Epithelial cell of esophagus (primary cell): ENCODE data around the gene SLC8B1.

Experiments used
- DNase-seq: peaks from one replicate; pipeline ENCODE4 v3.0.0; 2010; ENCODE audit warnings: low read depth
- H3K4me3 ChIP-seq: 2 replicates; pipeline ENCODE4 v1.5.1; 2011; ENCODE audit warnings: mild to moderate bottlenecking, low read length, control low read depth
- TF ChIP-seq, protein P1 (sequence below): IDR thresholded peaks from 2 replicates; pipeline ENCODE4 v1.5.1; 2011; ENCODE audit warnings: low read depth, mild to moderate bottlenecking, low read length, control low read depth, inconsistent platforms; ENCODE audit not compliant: insufficient read depth; ENCODE audit errors: missing control alignments

Gene SLC8B1

DNA sequence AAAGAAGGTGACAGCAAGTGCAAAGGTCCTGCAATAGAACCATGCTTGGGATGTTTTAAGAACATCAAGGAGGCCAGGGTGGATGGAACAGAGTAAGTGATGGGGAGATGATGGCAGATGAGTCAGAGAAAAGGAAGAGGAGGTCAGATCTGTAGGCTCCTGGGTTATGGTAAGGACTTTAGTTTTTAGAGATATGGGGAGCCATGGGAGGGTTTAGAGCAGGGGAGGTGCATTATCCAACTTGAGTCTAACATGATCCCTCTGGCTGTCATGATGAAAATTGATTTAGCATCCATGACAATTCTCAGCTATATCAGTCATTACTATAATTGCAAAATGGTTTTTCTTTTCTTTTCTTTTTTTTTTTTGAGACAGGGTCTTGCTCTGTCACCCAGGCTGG, 16.2 kb upstream of the SLC8B1 start:
- no peak for DNase-seq
- TF ChIP-seq, protein P1, sequence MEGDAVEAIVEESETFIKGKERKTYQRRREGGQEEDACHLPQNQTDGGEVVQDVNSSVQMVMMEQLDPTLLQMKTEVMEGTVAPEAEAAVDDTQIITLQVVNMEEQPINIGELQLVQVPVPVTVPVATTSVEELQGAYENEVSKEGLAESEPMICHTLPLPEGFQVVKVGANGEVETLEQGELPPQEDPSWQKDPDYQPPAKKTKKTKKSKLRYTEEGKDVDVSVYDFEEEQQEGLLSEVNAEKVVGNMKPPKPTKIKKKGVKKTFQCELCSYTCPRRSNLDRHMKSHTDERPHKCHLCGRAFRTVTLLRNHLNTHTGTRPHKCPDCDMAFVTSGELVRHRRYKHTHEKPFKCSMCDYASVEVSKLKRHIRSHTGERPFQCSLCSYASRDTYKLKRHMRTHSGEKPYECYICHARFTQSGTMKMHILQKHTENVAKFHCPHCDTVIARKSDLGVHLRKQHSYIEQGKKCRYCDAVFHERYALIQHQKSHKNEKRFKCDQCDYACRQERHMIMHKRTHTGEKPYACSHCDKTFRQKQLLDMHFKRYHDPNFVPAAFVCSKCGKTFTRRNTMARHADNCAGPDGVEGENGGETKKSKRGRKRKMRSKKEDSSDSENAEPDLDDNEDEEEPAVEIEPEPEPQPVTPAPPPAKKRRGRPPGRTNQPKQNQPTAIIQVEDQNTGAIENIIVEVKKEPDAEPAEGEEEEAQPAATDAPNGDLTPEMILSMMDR: no peak
- H3K4me3 ChIP-seq: no peak overlapping the region

GRCh38 chr12:113348849-113349536, 14.1 kb upstream of the SLC8B1 start:
- TF ChIP-seq, protein P1: no peak
- no peak overlapping the region for H3K4me3 ChIP-seq

DNA sequence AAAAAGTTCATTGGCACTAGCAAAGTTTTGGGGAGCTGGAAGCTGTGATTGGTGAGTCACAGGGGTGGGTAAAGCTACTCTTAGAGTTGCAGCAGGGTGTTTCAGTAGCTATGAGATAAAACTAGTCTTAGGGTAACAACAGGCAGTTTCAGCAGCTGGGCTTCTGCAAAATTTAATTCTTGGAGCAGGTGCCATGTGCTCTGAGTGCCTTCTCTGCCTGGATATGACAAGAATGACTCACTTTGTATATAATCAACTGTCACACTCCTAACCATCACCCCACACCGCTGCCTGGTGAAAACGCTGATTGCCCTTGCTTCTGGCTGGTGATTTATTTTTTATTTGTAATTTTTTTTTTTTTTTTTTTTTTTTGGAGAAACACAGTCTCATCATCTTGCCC, 13.0 kb upstream of the SLC8B1 start:
- TF ChIP-seq, protein P1: no peak
- DNase-seq: no peak
- no peak overlapping the region for H3K4me3 ChIP-seq

More at GRCh38 chr12:113348849-113349536, 14.1 kb upstream of the SLC8B1 start:
- DNase-seq: no peak

DNA sequence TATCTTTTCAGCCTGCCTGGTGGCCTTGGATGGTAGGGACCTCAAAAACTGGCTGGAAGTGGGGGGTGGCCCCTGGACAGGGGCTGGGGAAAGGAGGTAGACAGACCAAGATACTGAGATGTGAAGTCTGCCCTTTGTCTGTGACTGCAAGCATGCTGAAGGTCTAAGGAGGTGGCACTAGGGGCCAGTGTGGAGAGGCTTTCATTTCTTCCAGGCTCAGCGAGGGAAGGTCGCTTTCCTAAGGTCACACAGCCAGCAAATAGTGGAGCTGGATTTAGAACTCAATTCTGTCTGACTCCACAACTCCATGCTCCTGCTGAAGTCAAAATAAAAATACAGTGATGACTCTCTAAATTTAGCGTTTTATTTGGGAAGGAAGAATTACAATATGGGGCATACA, 12.2 kb upstream of the SLC8B1 start:
- TF ChIP-seq, protein P1: no peak
- H3K4me3 ChIP-seq: no peak overlapping the region
- DNase-seq: no peak

DNA sequence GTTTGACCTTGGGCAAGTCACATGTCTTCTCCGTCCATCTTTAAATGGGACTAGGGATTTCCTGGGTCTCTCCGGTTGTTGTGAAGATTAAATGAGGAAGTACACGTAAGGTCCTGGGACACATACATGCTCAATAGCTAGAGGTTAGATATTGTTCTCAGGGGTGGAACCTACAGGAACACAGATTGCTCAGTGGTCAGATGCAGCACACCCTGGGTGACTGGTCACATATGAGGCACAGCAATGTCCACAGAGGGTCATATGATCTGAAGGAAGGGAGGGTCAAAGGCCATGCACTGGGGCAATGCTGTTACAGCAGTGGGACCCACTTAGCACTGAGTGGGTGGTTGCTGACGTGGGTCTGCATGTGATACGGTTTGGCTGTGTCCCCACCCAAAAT, 11.4 kb upstream of the SLC8B1 start:
- TF ChIP-seq, protein P1: no peak
- H3K4me3 ChIP-seq: no peak overlapping the region
- DNase-seq: no peak

- H3K4me3 ChIP-seq: no peak overlapping the region
- no peak for DNase-seq
- TF ChIP-seq, protein P1: no peak
These were observed 10.4 kb upstream of the SLC8B1 start for GRCh38 chr12:113345318-113345717.

- TF ChIP-seq, protein P1: no peak
- no peak overlapping the region for H3K4me3 ChIP-seq
- DNase-seq: no peak
These were observed 6.6 kb upstream of the SLC8B1 start for GRCh38 chr12:113341535-113341934.
